Astrocyte (in vitro differentiated cells and primary cell): Measurements from ENCODE around the gene ZFR. TPM values are rescaled to one million over a fixed set of nuclear protein-coding genes. Genes with fewer than 3 reads are reported as not detected.

Source experiments
- DNase-seq: peaks from one replicate; pipeline ENCODE4 v3.0.0-alpha.2; 2010; ENCODE audit warnings: low read depth
- FAIRE-seq: peaks from 2 replicates; lab custom pipeline; 2011; peaks lifted over from hg19 to GRCh38; lab: Jason Lieb, UNC
- H2AFZ ChIP-seq: 2 replicates; pipeline ENCODE4 v1.6.0; 2012; ENCODE audit warnings: low read depth, low read length, inconsistent platforms
- H3K27ac ChIP-seq: 2 replicates; pipeline ENCODE4 v1.5.1; 2011; ENCODE audit warnings: low read depth, low read length, inconsistent platforms
- H3K27me3 ChIP-seq: 2 replicates; pipeline ENCODE4 v1.6.0; 2011; ENCODE audit warnings: low read length, inconsistent platforms; ENCODE audit not compliant: insufficient read depth
- H3K36me3 ChIP-seq: 2 replicates; pipeline ENCODE4 v1.5.1; 2011; ENCODE audit warnings: low read length, inconsistent platforms; ENCODE audit not compliant: insufficient read depth
- H3K4me1 ChIP-seq: 2 replicates; pipeline ENCODE4 v1.5.1; 2011; ENCODE audit warnings: low read length, inconsistent platforms; ENCODE audit not compliant: insufficient read depth
- H3K4me2 ChIP-seq: 2 replicates; pipeline ENCODE4 v1.6.0; 2012; ENCODE audit warnings: low read length, inconsistent platforms
- H3K4me3 ChIP-seq: 2 replicates; pipeline ENCODE4 v1.5.1; 2011; ENCODE audit warnings: low read depth, mild to moderate bottlenecking, low read length, inconsistent platforms; ENCODE audit not compliant: insufficient read depth
- H3K79me2 ChIP-seq: 2 replicates; pipeline ENCODE4 v1.6.0; 2012; ENCODE audit warnings: mild to moderate bottlenecking, low read length, inconsistent platforms; ENCODE audit not compliant: insufficient read depth
- H3K9ac ChIP-seq: 2 replicates; pipeline ENCODE4 v1.6.0; 2012; ENCODE audit warnings: mild to moderate bottlenecking, low read length, inconsistent platforms
- H3K9me3 ChIP-seq: 2 replicates; pipeline ENCODE4 v1.5.1; 2012; ENCODE audit warnings: low read depth, mild to moderate bottlenecking, low read length, inconsistent platforms; ENCODE audit not compliant: insufficient read depth
- H4K20me1 ChIP-seq: 2 replicates; pipeline ENCODE4 v1.6.0; 2012; ENCODE audit warnings: low read length, inconsistent platforms; ENCODE audit not compliant: insufficient read depth
- H3K27ac Mint-ChIP-seq: one replicate; pipeline ENCODE4 v1.8.0; 2021; ENCODE audit warnings: mild to moderate bottlenecking, mixed read lengths; ENCODE audit not compliant: unreplicated experiment
- H3K27me3 Mint-ChIP-seq: one replicate; pipeline ENCODE4 v1.8.0; 2021; ENCODE audit warnings: low read depth, mixed read lengths; ENCODE audit not compliant: unreplicated experiment
- H3K36me3 Mint-ChIP-seq: one replicate; pipeline ENCODE4 v1.8.0; 2021; ENCODE audit warnings: low read depth, mixed read lengths; ENCODE audit not compliant: unreplicated experiment
- H3K4me1 Mint-ChIP-seq: one replicate; pipeline ENCODE4 v1.8.0; 2021; ENCODE audit warnings: low read depth, mixed read lengths; ENCODE audit not compliant: unreplicated experiment
- H3K4me3 Mint-ChIP-seq: one replicate; pipeline ENCODE4 v1.8.0; 2021; ENCODE audit warnings: mild to moderate bottlenecking, moderate library complexity, mixed read lengths; ENCODE audit not compliant: unreplicated experiment
- H3K9me3 Mint-ChIP-seq: one replicate; pipeline ENCODE4 v1.8.0; 2021; ENCODE audit warnings: mild to moderate bottlenecking, mixed read lengths; ENCODE audit not compliant: unreplicated experiment
- CTCF ChIP-seq: IDR thresholded peaks from 2 replicates; pipeline ENCODE4 v1.5.1; 2011; ENCODE audit warnings: low read depth, mild to moderate bottlenecking, inconsistent platforms, low read length, moderate library complexity; ENCODE audit not compliant: insufficient read depth
- EZH2 ChIP-seq: IDR thresholded peaks from 2 replicates; pipeline ENCODE4 v1.6.1; 2012; ENCODE audit warnings: mild to moderate bottlenecking, low read length, inconsistent platforms; ENCODE audit not compliant: insufficient read depth
- total RNA-seq: library from RNA; stranded (reverse); gene quantifications from 2 replicates; pipeline ENCODE4 v1.2.1, GENCODE V29; 2021

The ZFR gene
- total RNA-seq, 1 donor from 2014 or later: 68.4 TPM

DNA sequence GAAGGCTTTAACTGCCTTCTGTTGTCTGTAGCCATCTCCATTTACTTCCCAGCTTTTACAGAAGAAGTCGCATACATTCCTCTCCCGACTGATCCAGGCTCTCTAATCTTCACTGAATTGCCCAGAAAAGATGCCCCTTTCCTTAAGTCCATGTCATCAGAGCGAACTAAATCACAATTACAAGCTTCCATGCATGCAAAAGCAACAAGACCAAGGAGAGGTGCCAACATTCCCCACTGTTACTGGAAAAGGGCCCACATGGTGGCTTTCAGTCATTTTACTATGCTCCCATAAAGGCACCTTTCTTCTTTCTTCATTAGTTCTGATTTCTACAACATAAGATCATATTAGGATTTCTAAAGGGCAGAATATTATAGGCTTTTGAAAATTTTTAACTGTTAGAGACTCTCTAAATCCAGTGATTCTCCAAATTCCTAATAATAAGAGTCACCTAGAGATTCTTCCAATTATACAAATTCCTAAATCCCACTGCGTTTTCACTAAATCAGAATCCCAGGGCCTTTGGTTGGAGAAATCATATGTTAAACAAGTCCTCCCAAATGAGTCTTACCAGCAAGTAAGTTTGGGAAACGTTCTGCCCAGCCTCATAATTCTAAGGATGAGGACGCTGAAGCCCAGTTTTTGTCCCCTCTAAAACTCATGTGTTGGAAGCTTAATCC, 17.0 kb upstream of the ZFR start:
- Histone ChIP-seq H3K27ac (peak overlapping the region; percentile 13), H3K27me3 (no peaks in the 10 kb centered on the region), H3K36me3 (no peaks in the 10 kb centered on the region), H3K4me1 (peaks cover 8% of the 10 kb centered on the region), H2AFZ (no peak overlapping the region), H3K79me2 (no peaks in the 10 kb centered on the region), H3K4me3 (no peak overlapping the region), H3K9me3 (peaks cover 3% of the 10 kb centered on the region), H3K4me2 (peak overlapping the region; percentile 2), H3K9ac (no peak overlapping the region), H4K20me1 (no peaks in the 10 kb centered on the region)
- no peak overlapping the region for H3K27ac Mint-ChIP-seq
- no peaks in the 10 kb centered on the region for H3K9me3 Mint-ChIP-seq
- DNase-seq (peak; percentile 65), FAIRE-seq (no peak)
- peaks cover 4% of the 10 kb centered on the region for H3K27me3 Mint-ChIP-seq
- TF ChIP-seq CTCF (no peak), EZH2 (no peak)
- H3K4me3 Mint-ChIP-seq: no peak overlapping the region
- no peaks in the 10 kb centered on the region for H3K36me3 Mint-ChIP-seq
- H3K4me1 Mint-ChIP-seq: peaks cover 3% of the 10 kb centered on the region

DNA sequence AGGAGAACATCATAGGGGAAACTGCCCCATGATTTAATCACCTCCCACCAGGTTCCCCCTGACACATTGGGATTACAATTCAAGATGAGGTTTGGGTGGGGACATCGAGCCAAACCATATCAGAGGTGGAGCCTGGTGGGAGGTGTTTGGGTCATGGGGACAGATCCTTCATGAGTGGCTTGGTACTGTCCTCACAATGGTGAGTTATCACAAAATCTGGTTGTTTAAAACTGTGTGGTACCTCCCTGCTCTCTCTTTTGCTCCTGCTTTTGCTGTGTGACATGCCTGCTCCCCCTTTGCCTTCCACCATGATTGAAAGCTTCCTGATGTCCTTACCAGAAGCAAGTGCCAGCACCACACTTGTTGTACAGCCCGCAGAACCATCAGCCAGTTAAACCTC, 16.2 kb upstream of the ZFR start:
- Mint-ChIP-seq H3K9me3 (no peaks in the 10 kb centered on the region), H3K27ac (no peak overlapping the region), H3K36me3 (no peaks in the 10 kb centered on the region), H3K4me3 (no peak overlapping the region), H3K27me3 (peaks cover 6% of the 10 kb centered on the region), H3K4me1 (peaks cover 3% of the 10 kb centered on the region)
- no peaks in the 10 kb centered on the region for H3K36me3 ChIP-seq
- H3K9ac ChIP-seq: no peak overlapping the region
- no peaks in the 10 kb centered on the region for H3K27me3 ChIP-seq
- no peaks in the 10 kb centered on the region for H4K20me1 ChIP-seq
- no peak overlapping the region for H3K4me3 ChIP-seq
- no peaks in the 10 kb centered on the region for H3K79me2 ChIP-seq
- peaks cover 8% of the 10 kb centered on the region for H3K4me1 ChIP-seq
- TF ChIP-seq EZH2: no peak
- no peak for TF ChIP-seq CTCF
- H3K4me2 ChIP-seq: no peak overlapping the region
- peaks cover 3% of the 10 kb centered on the region for H3K9me3 ChIP-seq
- no peak overlapping the region for H3K27ac ChIP-seq
- FAIRE-seq (no peak), DNase-seq (no peak)
- no peak overlapping the region for H2AFZ ChIP-seq

DNA sequence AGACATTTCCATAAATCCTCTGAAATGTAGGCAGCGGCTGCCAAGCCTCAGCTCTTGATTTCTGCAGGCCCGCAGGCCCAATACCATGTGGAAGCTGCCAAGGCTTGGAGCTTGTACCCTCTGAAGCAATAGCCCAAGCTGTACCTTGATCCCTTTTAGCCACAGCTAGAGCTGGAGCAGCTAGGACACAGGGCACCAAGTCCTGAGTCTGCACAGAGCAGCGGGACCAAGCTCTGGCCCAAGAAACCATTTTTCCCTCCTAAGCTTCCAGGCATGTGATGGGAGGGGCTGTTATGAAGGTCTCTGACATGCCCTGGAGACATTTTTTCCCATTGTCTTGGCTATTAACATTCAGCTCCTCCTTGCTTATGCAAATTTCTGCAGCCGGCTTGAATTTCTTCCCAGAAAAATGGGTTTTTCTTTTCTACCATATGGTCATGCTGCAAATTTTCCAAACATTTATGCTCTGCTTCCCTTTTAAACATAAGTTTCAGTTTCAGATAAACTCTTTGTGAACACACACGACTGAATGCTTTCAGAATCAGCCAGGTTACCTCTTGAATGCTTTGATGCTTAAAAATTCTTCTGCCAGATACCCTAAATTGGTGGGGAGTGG, 14.4 kb upstream of the ZFR start:
- H3K4me1 ChIP-seq: peaks cover 8% of the 10 kb centered on the region
- H3K79me2 ChIP-seq: no peaks in the 10 kb centered on the region
- no peak overlapping the region for H2AFZ ChIP-seq
- TF ChIP-seq CTCF (no peak), EZH2 (no peak)
- FAIRE-seq: no peak
- Mint-ChIP-seq H3K27me3 (peaks cover 6% of the 10 kb centered on the region), H3K36me3 (no peaks in the 10 kb centered on the region), H3K27ac (no peak overlapping the region), H3K4me1 (peaks cover 3% of the 10 kb centered on the region), H3K9me3 (no peaks in the 10 kb centered on the region), H3K4me3 (no peak overlapping the region)
- DNase-seq: no peak
- H3K9me3 ChIP-seq: peaks cover 3% of the 10 kb centered on the region
- no peaks in the 10 kb centered on the region for H4K20me1 ChIP-seq
- H3K9ac ChIP-seq: no peak overlapping the region
- H3K4me3 ChIP-seq: no peak overlapping the region
- H3K27ac ChIP-seq: no peak overlapping the region
- H3K36me3 ChIP-seq: no peaks in the 10 kb centered on the region
- H3K27me3 ChIP-seq: peaks cover under 1% of the 10 kb centered on the region
- H3K4me2 ChIP-seq: no peak overlapping the region
